H1 (cell line): Measurements from ENCODE around the gene CCNB1. TPM values are rescaled to one million over a fixed set of nuclear protein-coding genes. Genes with fewer than 3 reads are reported as not detected.

Experiments
- CTCF ChIA-PET: fragments of 300-600 bp; sonication (Branson Sonifier 250); formaldehyde crosslinking; loops from one replicate; lab custom pipeline; 2021; ENCODE audit not compliant: partially characterized antibody; lab: Charles Lee
- POLR2A ChIA-PET: fragments of 300-600 bp; sonication (Branson Sonifier 250); formaldehyde crosslinking; loops from one replicate; lab custom pipeline; 2021; ENCODE audit warnings: inconsistent platforms; ENCODE audit not compliant: partially characterized antibody; lab: Charles Lee
- DNase-seq, 2 experiments: peaks; one replicate each; pipeline versions ENCODE4 v3.0.0 to v3.0.0-alpha.2; 2010 to 2022; ENCODE audit warnings: low spot score in 2 of 2, low read depth in 1 of 2, mixed read lengths in 1 of 2
- FAIRE-seq: peaks from 2 replicates; lab custom pipeline; 2011; peaks lifted over from hg19 to GRCh38; lab: Jason Lieb, UNC
- H2AFZ ChIP-seq: 2 replicates; pipeline ENCODE4 v1.8.1; 2012; ENCODE audit warnings: low read length, inconsistent platforms
- H2AK5ac ChIP-seq: 2 replicates; pipeline ENCODE4 v1.6.1; 2013; ENCODE audit warnings: low read depth, low read length
- H2BK120ac ChIP-seq: replicated peaks from 2 replicates; pipeline ENCODE3; 2013; ENCODE audit warnings: low read depth, low read length, inconsistent platforms
- H2BK12ac ChIP-seq: 2 replicates; pipeline ENCODE4 v1.6.1; 2013; ENCODE audit warnings: low read depth, low read length
- H2BK15ac ChIP-seq: 2 replicates; pipeline ENCODE4 v1.6.1; 2013; ENCODE audit warnings: low read length
- H2BK20ac ChIP-seq: 2 replicates; pipeline ENCODE4 v1.6.1; 2013; ENCODE audit warnings: low read length
- H2BK5ac ChIP-seq: 2 replicates; pipeline ENCODE4 v1.6.1; 2013; ENCODE audit warnings: low read depth, low read length
- H3K14ac ChIP-seq: 2 replicates; pipeline ENCODE4 v1.6.1; 2013; ENCODE audit warnings: inconsistent platforms; ENCODE audit not compliant: insufficient read length
- H3K18ac ChIP-seq: 2 replicates; pipeline ENCODE4 v1.6.1; 2013; ENCODE audit warnings: low read length; ENCODE audit errors: extremely low read depth
- H3K23ac ChIP-seq: 2 replicates; pipeline ENCODE4 v1.6.1; 2013; ENCODE audit warnings: inconsistent platforms; ENCODE audit not compliant: insufficient read length
- H3K23me2 ChIP-seq: 2 replicates; pipeline ENCODE4 v1.6.1; 2013; ENCODE audit warnings: low read depth, low read length
- H3K27ac ChIP-seq: 2 replicates; pipeline ENCODE4 v1.6.1; 2011; ENCODE audit warnings: low read depth, low read length, inconsistent platforms
- H3K27me3 ChIP-seq, 4 experiments: replicated peaks in 1 of 4; 1 replicate in 1 of 4; 2 replicates in 3 of 4; pipeline versions ENCODE4 v1.6.1 to v1.8.1; 2011 to 2013; ENCODE audit warnings: low read length in 3 of 4, mild to moderate bottlenecking in 3 of 4, inconsistent platforms in 2 of 4, mixed read lengths in 2 of 4, moderate library complexity in 1 of 4; ENCODE audit not compliant: control insufficient read depth in 3 of 4, insufficient read depth in 3 of 4; ENCODE audit errors: extremely low read depth in 1 of 4
- H3K36me3 ChIP-seq, 4 experiments: 2 replicates each; pipeline versions ENCODE4 v1.6.1 to v1.8.1; 2011 to 2013; ENCODE audit warnings: mild to moderate bottlenecking in 4 of 4, low read length in 3 of 4, moderate library complexity in 2 of 4, control low read depth in 1 of 4, inconsistent platforms in 1 of 4; ENCODE audit not compliant: insufficient read depth in 4 of 4, control insufficient read depth in 2 of 4
- H3K4ac ChIP-seq: replicated peaks from 2 replicates; pipeline ENCODE3; 2013; ENCODE audit warnings: low read length, low read depth, mixed read lengths, inconsistent platforms; ENCODE audit not compliant: insufficient read length
- H3K4me1 ChIP-seq, 4 experiments: replicated peaks in 1 of 4; 1 replicate in 1 of 4; 2 replicates in 3 of 4; pipeline versions ENCODE4 v1.6.1 to v1.8.1; 2011 to 2013; ENCODE audit warnings: low read length in 3 of 4, inconsistent platforms in 2 of 4, mixed read lengths in 1 of 4; ENCODE audit not compliant: insufficient read depth in 4 of 4, control insufficient read depth in 3 of 4
- H3K4me2 ChIP-seq, 2 experiments: 2 replicates each; pipeline versions ENCODE4 v1.6.1 to v1.8.1; 2011 to 2013; ENCODE audit warnings: low read depth in 2 of 2, low read length in 2 of 2, control low read depth in 1 of 2, inconsistent platforms in 1 of 2, mild to moderate bottlenecking in 1 of 2; ENCODE audit not compliant: insufficient read depth in 1 of 2
- H3K4me3 ChIP-seq, 4 experiments: fragments of 200-600, 300-600 bp in 1 of 4; sonication (generic), shearing (Covaris generic), sonication (Bioruptor Twin) in 1 of 4; 2 replicates each; pipeline versions ENCODE4 v1.5.1 to v1.8.1; 2011 to 2016; ENCODE audit warnings: low read length in 4 of 4, low read depth in 3 of 4, control low read depth in 2 of 4, inconsistent platforms in 2 of 4, mild to moderate bottlenecking in 2 of 4, mixed read lengths in 1 of 4, moderate library complexity in 1 of 4; ENCODE audit not compliant: insufficient read depth in 2 of 4; ENCODE audit errors: extremely low read depth in 1 of 4
- H3K56ac ChIP-seq: replicated peaks from 2 replicates; pipeline ENCODE3; 2013; ENCODE audit warnings: low read depth, mild to moderate bottlenecking, mixed read lengths, low read length, inconsistent platforms; ENCODE audit not compliant: insufficient read length
- H3K79me1 ChIP-seq: 2 replicates; pipeline ENCODE4 v1.6.1; 2013; ENCODE audit warnings: low read depth, low read length, control low read depth
- H3K79me2 ChIP-seq, 2 experiments: 2 replicates each; pipeline versions ENCODE4 v1.6.1 to v1.8.1; 2012 to 2013; ENCODE audit warnings: low read length in 2 of 2, mild to moderate bottlenecking in 2 of 2, inconsistent platforms in 1 of 2; ENCODE audit not compliant: insufficient read depth in 2 of 2, control insufficient read depth in 1 of 2
- H3K9ac ChIP-seq, 4 experiments: replicated peaks in 1 of 4; 1 replicate in 1 of 4; 2 replicates in 3 of 4; pipeline versions ENCODE4 v1.6.1 to v1.8.1; 2011 to 2013; ENCODE audit warnings: low read depth in 3 of 4, low read length in 3 of 4, control low read depth in 2 of 4, mild to moderate bottlenecking in 2 of 4, moderate library complexity in 2 of 4, inconsistent platforms in 1 of 4; ENCODE audit errors: extremely low read depth in 1 of 4
- H3K9me3 ChIP-seq, 2 experiments: 2 replicates each; pipeline versions ENCODE4 v1.6.1 to v1.8.1; 2012 to 2013; ENCODE audit warnings: mild to moderate bottlenecking in 2 of 2, moderate library complexity in 2 of 2, control low read depth in 1 of 2, inconsistent platforms in 1 of 2, low read depth in 1 of 2, low read length in 1 of 2, mixed read lengths in 1 of 2; ENCODE audit not compliant: insufficient read depth in 2 of 2
- H4K20me1 ChIP-seq, 2 experiments: replicated peaks in 1 of 2; 2 replicates each; pipeline versions ENCODE3 to v1.8.1; 2011 to 2013; ENCODE audit warnings: inconsistent platforms in 2 of 2, low read length in 2 of 2, mild to moderate bottlenecking in 1 of 2; ENCODE audit not compliant: insufficient read depth in 2 of 2, control insufficient read depth in 1 of 2
- H4K5ac ChIP-seq: 2 replicates; pipeline ENCODE4 v1.6.1; 2013; ENCODE audit warnings: low read length, low read depth, mixed read lengths, inconsistent platforms; ENCODE audit not compliant: insufficient read length
- H4K8ac ChIP-seq: 2 replicates; pipeline ENCODE4 v1.8.0; 2013; ENCODE audit warnings: mild to moderate bottlenecking, moderate library complexity, low read length, inconsistent platforms; ENCODE audit not compliant: insufficient read depth; ENCODE audit errors: extremely low read depth
- H4K91ac ChIP-seq: replicated peaks from 2 replicates; pipeline ENCODE3; 2013; ENCODE audit warnings: low read length, mixed read lengths, inconsistent platforms; ENCODE audit not compliant: insufficient read length
- BRCA1 ChIP-seq: IDR thresholded peaks from 2 replicates; pipeline ENCODE4 v1.6.1; 2012; ENCODE audit warnings: low read depth, low read length, improper control_type of control experiment
- CTBP2 ChIP-seq: IDR thresholded peaks from 2 replicates; pipeline ENCODE4 v1.7.0; 2011; ENCODE audit warnings: borderline replicate concordance, mild to moderate bottlenecking, moderate library complexity, mixed read lengths, low read length; ENCODE audit not compliant: insufficient read depth, insufficient read length
- E2F6 ChIP-seq: IDR thresholded peaks from 2 replicates; pipeline ENCODE4 v1.6.1; 2012; ENCODE audit warnings: inconsistent platforms
- FOSL1 ChIP-seq: IDR thresholded peaks from 2 replicates; pipeline ENCODE4 v1.6.1; 2011; ENCODE audit warnings: mild to moderate bottlenecking, low read depth, low read length, moderate library complexity; ENCODE audit not compliant: insufficient read depth
- GTF2F1 ChIP-seq: IDR thresholded peaks from 2 replicates; pipeline ENCODE4 v1.6.1; 2012; ENCODE audit warnings: low read depth, low read length, improper control_type of control experiment, borderline replicate concordance
- HDAC6 ChIP-seq: IDR thresholded peaks from one replicate; pipeline ENCODE4 v1.7.1; 2012; ENCODE audit warnings: low read depth, mild to moderate bottlenecking, inconsistent platforms, low read length, moderate library complexity
- JUN ChIP-seq: IDR thresholded peaks from 2 replicates; pipeline ENCODE4 v1.6.1; 2011; ENCODE audit warnings: low read depth, mild to moderate bottlenecking, improper control_type of control experiment, low read length
- KDM5A ChIP-seq: fragments of 200-600 bp; IDR thresholded peaks from 2 replicates; pipeline ENCODE4 v1.7.1; 2012; ENCODE audit warnings: mild to moderate bottlenecking, low read length, inconsistent platforms, mixed read lengths
- POLR2A ChIP-seq, 2 experiments: IDR thresholded peaks; 1 replicate in 1 of 2; 2 replicates in 1 of 2; pipeline ENCODE4 v1.6.1; 2011; ENCODE audit warnings: low read depth in 2 of 2, low read length in 2 of 2, mild to moderate bottlenecking in 2 of 2; ENCODE audit errors: control extremely low read depth in 1 of 2
- RAD21 ChIP-seq, 2 experiments: IDR thresholded peaks in 1 of 2; conservative IDR thresholded peaks in 1 of 2; 2 replicates each; pipeline ENCODE4 v1.6.1; 2011; ENCODE audit warnings: low read depth in 2 of 2, low read length in 2 of 2, improper control_type of control experiment in 1 of 2, inconsistent platforms in 1 of 2, mild to moderate bottlenecking in 1 of 2, moderate library complexity in 1 of 2
- RNF2 ChIP-seq: fragments of 200-900, 300-1000 bp; sonication (generic); IDR thresholded peaks from 2 replicates; pipeline ENCODE4 v1.7.1; 2016; ENCODE audit warnings: borderline replicate concordance, low read depth, mild to moderate bottlenecking, antibody characterized with exemption, low read length; ENCODE audit not compliant: poor library complexity, severe bottlenecking; ENCODE audit errors: missing control alignments
- SP1 ChIP-seq: IDR thresholded peaks from 2 replicates; pipeline ENCODE4 v1.6.1; 2011; ENCODE audit warnings: low read depth, low read length
- TCF12 ChIP-seq: IDR thresholded peaks from 2 replicates; pipeline ENCODE4 v1.6.1; 2011; ENCODE audit warnings: low read depth, mild to moderate bottlenecking, low read length
- WGBS, 2 experiments: shearing (Covaris generic) in 1 of 2; methylation state at CpG; one replicate each; pipeline versions ENCODE4 v1.1.6 to v1.1.7; 2013 to 2015; ENCODE audit warnings: low lambda C conversion rate in 2 of 2, mixed read lengths in 2 of 2, inconsistent platforms in 1 of 2, low coverage in 1 of 2, missing lambda C conversion rate in 1 of 2; ENCODE audit not compliant: insufficient replicate concordance in 2 of 2, insufficient coverage in 1 of 2, insufficient read length in 1 of 2; ENCODE audit errors: extremely low coverage in 1 of 2, missing lambda C conversion rate in 1 of 2; 5-methylcytosine and 5-hydroxymethylcytosine counted together
- polyA plus RNA-seq, 7 experiments: library from polyadenylated mRNA; depleted of rRNA in 3 of 7; stranded (reverse) in 5 of 7; unstranded in 2 of 7; fragments of >200 nt in 5 of 7; fragments of 200-250 nt in 2 of 7; gene quantifications; 1 replicate in 5 of 7; 2 replicates in 1 of 7; 4 replicates in 1 of 7; pipeline versions ENCODE4 v1.2.1 to v1.2.3, GENCODE V29; 2011 to 2013; ENCODE audit warnings: missing spikeins in 2 of 7, mixed read lengths in 2 of 7
- total RNA-seq: library from RNA; stranded (reverse); fragmentation: NEBNext Ultra II Directional; extraction: Animal tissue kit (Norgen Biotek cat#: 25700); gene quantifications from 2 replicates; pipeline ENCODE4 v1.2.1, GENCODE V29; 2021

CCNB1 gene
- total and polyA plus RNA-seq, 2 of the 8 experiments (the other 6 are each of a cell fraction or from before 2014, with no cell fraction given): 122 to 338 TPM

GRCh38 chr5:69170969-69171368, 4.0 kb downstream of the CCNB1 start:
- WGBS, 2 experiments: 96% methylated on average over 3 of the region's 3 CpGs; no CpG with 5 or more reads in 1 of the 2 experiments
- no peak for FAIRE-seq
- TF ChIP-seq JUN: no peak
- TF ChIP-seq TCF12: no peak
- no peak for TF ChIP-seq SP1
- TF ChIP-seq RAD21 (IDR thresholded peaks at IDR 0.05 in 1 of 2, conservative IDR thresholded peaks at IDR 0.05 in 1 of 2; ENCODE audit: low read depth in 2 of 2, low read length in 2 of 2): no peak
- TF ChIP-seq GTF2F1: no peak
- TF ChIP-seq POLR2A (IDR thresholded peaks at IDR 0.05; ENCODE audit: control extremely low read depth in 1 of 2, low read depth in 2 of 2, low read length in 2 of 2): no peak
- TF ChIP-seq E2F6: no peak
- no peak for TF ChIP-seq FOSL1
- no peak for TF ChIP-seq RNF2
- no peak for TF ChIP-seq KDM5A
- no peak for TF ChIP-seq HDAC6
- no peak for TF ChIP-seq CTBP2
- no peak for TF ChIP-seq BRCA1

More at GRCh38 chr5:69170969-69171368, 4.0 kb downstream of the CCNB1 start:
- Histone ChIP-seq H2BK12ac (no peak overlapping the region), H3K14ac (no peak overlapping the region), H3K27me3 (no peaks in the 10 kb centered on the region), H4K20me1 (peaks cover 5 to 6% of the 10 kb centered on the region in 2 experiments), H3K18ac (no peak overlapping the region), H4K8ac (no peak overlapping the region), H2BK5ac (no peak overlapping the region), H2AK5ac (no peak overlapping the region), H2BK15ac (no peak overlapping the region), H3K23ac (no peak overlapping the region), H3K79me2 (peaks cover 8 to 37% of the 10 kb centered on the region in 2 experiments), H3K4me1 (peaks cover 0 to 7% (median 4%) of the 10 kb centered on the region in 4 experiments; a peak in 5 of 7 replicates), H3K36me3 (peaks cover 49 to 78% (median 69%) of the 10 kb centered on the region in 4 experiments), H3K23me2 (peaks cover 4% of the 10 kb centered on the region; the same call in 1 of the 2 replicates), H3K79me1 (no peaks in the 10 kb centered on the region; the same call in 1 of the 2 replicates), H3K9ac (no peak overlapping the region), H4K5ac (no peak overlapping the region), H2AFZ (no peak overlapping the region), H4K91ac (no peak overlapping the region), H3K4ac (no peak overlapping the region), H3K56ac (no peak overlapping the region), H2BK20ac (no peak overlapping the region), H2BK120ac (no peak overlapping the region), H3K4me3 (no peak overlapping the region), H3K9me3 (no peaks in the 10 kb centered on the region), H3K4me2 (no peak overlapping the region), H3K27ac (no peak overlapping the region)
- ChIA-PET CTCF (interaction anchor here (1.4 to 1.8 kb wide), 2 partner anchors 77 to 142 kb away, joined by 3 to 5 read pairs; partner anchors contain the start of gene SLC30A5), POLR2A (interaction anchor here (1.2 to 8.1 kb wide), 4 partner anchors 9 to 55 kb away, joined by 3 to 128 read pairs (median 8); partner anchors contain the start of gene CENPH)
- no peak for DNase-seq
